Activated naive CD8-positive, alpha-beta T cell (primary cell): ENCODE measurements around the gene PRDM16.

ENCODE experiments used
- H3K27ac Mint-ChIP-seq: one replicate; pipeline ENCODE4 v1.8.0; 2021; ENCODE audit warnings: mixed read lengths
- H3K27me3 Mint-ChIP-seq: one replicate; pipeline ENCODE4 v1.8.0; 2021; ENCODE audit warnings: mixed read lengths
- H3K36me3 Mint-ChIP-seq: one replicate; pipeline ENCODE4 v1.8.0; 2021; ENCODE audit warnings: mixed read lengths
- H3K4me1 Mint-ChIP-seq: one replicate; pipeline ENCODE4 v1.8.0; 2021; ENCODE audit warnings: low read depth, mixed read lengths
- H3K4me3 Mint-ChIP-seq: one replicate; pipeline ENCODE4 v1.8.0; 2021; ENCODE audit warnings: mild to moderate bottlenecking, mixed read lengths
- H3K9me3 Mint-ChIP-seq: one replicate; pipeline ENCODE4 v1.8.0; 2021; ENCODE audit warnings: low read depth, mixed read lengths

PRDM16 gene

GRCh38 chr1:3431266-3431665 lies 362.3 kb downstream of the PRDM16 start:
- Mint-ChIP-seq H3K4me3 (no peak overlapping the region), H3K9me3 (no peaks in the 10 kb centered on the region), H3K36me3 (no peaks in the 10 kb centered on the region), H3K27ac (no peak overlapping the region), H3K4me1 (no peaks in the 10 kb centered on the region), H3K27me3 (no peaks in the 10 kb centered on the region)

GRCh38 chr1:3431686-3432085 lies 362.7 kb downstream of the PRDM16 start:
- Mint-ChIP-seq H3K36me3 (no peaks in the 10 kb centered on the region), H3K4me3 (no peak overlapping the region), H3K27me3 (no peaks in the 10 kb centered on the region), H3K27ac (no peak overlapping the region), H3K9me3 (no peaks in the 10 kb centered on the region), H3K4me1 (no peaks in the 10 kb centered on the region)

GRCh38 chr1:3432306-3432705 lies 363.3 kb downstream of the PRDM16 start:
- no peaks in the 10 kb centered on the region for H3K9me3 Mint-ChIP-seq
- no peaks in the 10 kb centered on the region for H3K4me1 Mint-ChIP-seq
- H3K36me3 Mint-ChIP-seq = no peaks in the 10 kb centered on the region
- no peak overlapping the region for H3K4me3 Mint-ChIP-seq
- H3K27me3 Mint-ChIP-seq = no peaks in the 10 kb centered on the region
- no peak overlapping the region for H3K27ac Mint-ChIP-seq

GRCh38 chr1:3433076-3433475 lies 364.1 kb downstream of the PRDM16 start:
- H3K27me3 Mint-ChIP-seq = no peaks in the 10 kb centered on the region
- no peak overlapping the region for H3K27ac Mint-ChIP-seq
- H3K4me1 Mint-ChIP-seq = no peaks in the 10 kb centered on the region
- H3K4me3 Mint-ChIP-seq = no peak overlapping the region
- no peaks in the 10 kb centered on the region for H3K9me3 Mint-ChIP-seq
- H3K36me3 Mint-ChIP-seq = no peaks in the 10 kb centered on the region

GRCh38 chr1:3433596-3434320 lies 364.8 kb downstream of the PRDM16 start:
- Mint-ChIP-seq H3K27me3 (no peaks in the 10 kb centered on the region), H3K4me3 (no peak overlapping the region), H3K27ac (no peak overlapping the region), H3K36me3 (no peaks in the 10 kb centered on the region), H3K4me1 (no peaks in the 10 kb centered on the region), H3K9me3 (no peaks in the 10 kb centered on the region)

GRCh38 chr1:3434406-3435110 lies 365.6 kb downstream of the PRDM16 start:
- H3K36me3 Mint-ChIP-seq = no peaks in the 10 kb centered on the region
- no peaks in the 10 kb centered on the region for H3K4me1 Mint-ChIP-seq
- no peaks in the 10 kb centered on the region for H3K9me3 Mint-ChIP-seq
- no peak overlapping the region for H3K4me3 Mint-ChIP-seq
- H3K27me3 Mint-ChIP-seq = no peaks in the 10 kb centered on the region
- H3K27ac Mint-ChIP-seq = no peak overlapping the region

- Mint-ChIP-seq H3K27me3 (no peaks in the 10 kb centered on the region), H3K27ac (no peak overlapping the region), H3K4me1 (no peaks in the 10 kb centered on the region), H3K9me3 (no peaks in the 10 kb centered on the region), H3K4me3 (no peak overlapping the region), H3K36me3 (no peaks in the 10 kb centered on the region)
Observed at GRCh38 chr1:3435666-3436065, 366.7 kb downstream of the PRDM16 start.

GRCh38 chr1:3436451-3436850 lies 367.4 kb downstream of the PRDM16 start:
- H3K4me3 Mint-ChIP-seq = no peak overlapping the region
- no peaks in the 10 kb centered on the region for H3K9me3 Mint-ChIP-seq
- no peaks in the 10 kb centered on the region for H3K27me3 Mint-ChIP-seq
- H3K36me3 Mint-ChIP-seq = no peaks in the 10 kb centered on the region
- no peak overlapping the region for H3K27ac Mint-ChIP-seq
- H3K4me1 Mint-ChIP-seq = no peaks in the 10 kb centered on the region

GRCh38 chr1:3436901-3437300 lies 367.9 kb downstream of the PRDM16 start:
- no peak overlapping the region for H3K4me3 Mint-ChIP-seq
- H3K4me1 Mint-ChIP-seq = no peaks in the 10 kb centered on the region
- H3K27me3 Mint-ChIP-seq = no peaks in the 10 kb centered on the region
- H3K27ac Mint-ChIP-seq = no peak overlapping the region
- no peaks in the 10 kb centered on the region for H3K9me3 Mint-ChIP-seq
- H3K36me3 Mint-ChIP-seq = no peaks in the 10 kb centered on the region

- H3K9me3 Mint-ChIP-seq = no peaks in the 10 kb centered on the region
- no peaks in the 10 kb centered on the region for H3K4me1 Mint-ChIP-seq
- no peaks in the 10 kb centered on the region for H3K36me3 Mint-ChIP-seq
- H3K4me3 Mint-ChIP-seq = no peak overlapping the region
- no peak overlapping the region for H3K27ac Mint-ChIP-seq
- no peaks in the 10 kb centered on the region for H3K27me3 Mint-ChIP-seq
Observed at GRCh38 chr1:3438661-3439180, 369.7 kb downstream of the PRDM16 start.

- no peaks in the 10 kb centered on the region for H3K27me3 Mint-ChIP-seq
- no peak overlapping the region for H3K27ac Mint-ChIP-seq
- H3K4me3 Mint-ChIP-seq = no peak overlapping the region
- H3K9me3 Mint-ChIP-seq = no peaks in the 10 kb centered on the region
- no peaks in the 10 kb centered on the region for H3K36me3 Mint-ChIP-seq
- H3K4me1 Mint-ChIP-seq = no peaks in the 10 kb centered on the region
Observed at GRCh38 chr1:3439346-3440299, 370.6 kb downstream of the PRDM16 start.

- no peaks in the 10 kb centered on the region for H3K4me1 Mint-ChIP-seq
- H3K27me3 Mint-ChIP-seq = no peaks in the 10 kb centered on the region
- no peak overlapping the region for H3K27ac Mint-ChIP-seq
- H3K36me3 Mint-ChIP-seq = no peaks in the 10 kb centered on the region
- H3K4me3 Mint-ChIP-seq = no peak overlapping the region
- H3K9me3 Mint-ChIP-seq = no peaks in the 10 kb centered on the region
Observed at GRCh38 chr1:3440300-3440681, 371.3 kb downstream of the PRDM16 start.

- Mint-ChIP-seq H3K36me3 (no peaks in the 10 kb centered on the region), H3K27me3 (no peaks in the 10 kb centered on the region), H3K4me1 (no peaks in the 10 kb centered on the region), H3K4me3 (no peak overlapping the region), H3K27ac (no peak overlapping the region), H3K9me3 (no peaks in the 10 kb centered on the region)
Observed at GRCh38 chr1:3440711-3441409, 371.9 kb downstream of the PRDM16 start.

- H3K36me3 Mint-ChIP-seq = no peaks in the 10 kb centered on the region
- H3K9me3 Mint-ChIP-seq = no peaks in the 10 kb centered on the region
- H3K4me1 Mint-ChIP-seq = no peaks in the 10 kb centered on the region
- H3K27me3 Mint-ChIP-seq = no peaks in the 10 kb centered on the region
- H3K4me3 Mint-ChIP-seq = no peak overlapping the region
- no peak overlapping the region for H3K27ac Mint-ChIP-seq
Observed at GRCh38 chr1:3441410-3441847, 372.4 kb downstream of the PRDM16 start.
